K562 (cell line): ENCODE measurements around the gene UPF1. TPM values are rescaled to one million over a fixed set of nuclear protein-coding genes. Genes with fewer than 3 reads are reported as not detected.

Experiments
- ATAC-seq: fragments of 200-7000 bp; cut with Tn5 transposase; 3 replicates; pipeline ENCODE4 v1.9.1; 2020; ENCODE audit warnings: moderate library complexity
- BruUV-seq: library from RNA; stranded (reverse); fragments of 400-500 nt; replicated peaks from 2 replicates; lab custom pipeline; 2021; lab: Mats Ljungman, UMichigan
- CTCF ChIA-PET: fragments of 300-600 bp; formaldehyde crosslinking; extraction: SDS; loops from one replicate; lab custom pipeline; 2021; ENCODE audit warnings: low intra/inter-chr PET ratio; lab: Yijun Ruan, JAX
- POLR2A ChIA-PET: fragments of 300-600, 350-650 bp; sonication (Branson Sonifier 250); formaldehyde crosslinking; extraction: SDS; loops from one replicate; lab custom pipeline; 2021; ENCODE audit warnings: antibody characterized with exemption, inconsistent platforms; lab: Yijun Ruan, JAX
- DNase-seq, 4 experiments: peaks; one replicate each; pipeline versions ENCODE4 v3.0.0 to v3.0.0-alpha.2; 2011 to 2018; ENCODE audit warnings: low spot score in 3 of 4, mixed read lengths in 3 of 4; ENCODE audit errors: extremely low read depth in 1 of 4
- FAIRE-seq: peaks from 2 replicates; lab custom pipeline; 2011; peaks lifted over from hg19 to GRCh38; lab: Jason Lieb, UNC
- H2AFZ ChIP-seq: 2 replicates; pipeline ENCODE4 v1.6.0; 2011; ENCODE audit warnings: low read depth, low read length, control low read depth, inconsistent platforms
- H3K27ac ChIP-seq: fragments of 200-600 bp; 3 replicates; pipeline ENCODE4 v1.8.0; 2011; ENCODE audit warnings: low read depth, mild to moderate bottlenecking, control low read depth, inconsistent platforms, low read length, moderate library complexity, mixed read lengths; ENCODE audit errors: extremely low read depth
- H3K27me3 ChIP-seq, 2 experiments: fragments of 300-600 bp in 1 of 2; 2 replicates in 1 of 2; 3 replicates in 1 of 2; pipeline versions ENCODE4 v1.6.0 to v1.8.0; 2011; ENCODE audit warnings: inconsistent platforms in 2 of 2, low read length in 2 of 2, mild to moderate bottlenecking in 1 of 2, mixed read lengths in 1 of 2, moderate library complexity in 1 of 2; ENCODE audit not compliant: control insufficient read depth in 2 of 2, insufficient read depth in 2 of 2
- H3K36me3 ChIP-seq: fragments of 300-600 bp; 3 replicates; pipeline ENCODE4 v1.8.0; 2011; ENCODE audit warnings: mild to moderate bottlenecking, low read length, inconsistent platforms; ENCODE audit not compliant: control insufficient read depth, insufficient read depth
- H3K4me1 ChIP-seq, 2 experiments: fragments of 200-600 bp in 1 of 2; replicated peaks in 1 of 2; 2 replicates in 1 of 2; 3 replicates in 1 of 2; pipeline versions ENCODE4 v1.5.1 to v1.8.0; 2011; ENCODE audit warnings: inconsistent platforms in 2 of 2, low read length in 2 of 2, mild to moderate bottlenecking in 1 of 2, mixed read lengths in 1 of 2, moderate library complexity in 1 of 2; ENCODE audit not compliant: control insufficient read depth in 2 of 2, insufficient read depth in 2 of 2
- H3K4me2 ChIP-seq: 2 replicates; pipeline ENCODE4 v1.6.1; 2011; ENCODE audit warnings: low read length, control low read depth, inconsistent platforms, mixed read lengths; ENCODE audit not compliant: insufficient read depth
- H3K4me3 ChIP-seq: fragments of 200-600 bp; sonication (generic), shearing (Covaris generic); 2 replicates; pipeline ENCODE4 v1.5.1; 2016; ENCODE audit warnings: control low read depth, inconsistent platforms
- H3K79me2 ChIP-seq: fragments of 200-600 bp; 3 replicates; pipeline ENCODE4 v1.8.0; 2011; ENCODE audit warnings: low read length, inconsistent platforms; ENCODE audit not compliant: control insufficient read depth, insufficient read depth
- H3K9ac ChIP-seq, 2 experiments: 2 replicates each; pipeline versions ENCODE4 v1.6.0 to v1.6.1; 2011; ENCODE audit warnings: low read depth in 2 of 2, low read length in 2 of 2, control low read depth in 1 of 2, inconsistent platforms in 1 of 2, mild to moderate bottlenecking in 1 of 2, mixed read lengths in 1 of 2; ENCODE audit not compliant: insufficient read depth in 1 of 2
- H3K9me1 ChIP-seq: one replicate; pipeline ENCODE4 v1.6.0; 2011; ENCODE audit warnings: inconsistent platforms, mild to moderate bottlenecking, low read length, moderate library complexity; ENCODE audit not compliant: control insufficient read depth, insufficient read depth
- H3K9me3 ChIP-seq: replicated peaks from 2 replicates; pipeline ENCODE4 v1.5.1; 2011; ENCODE audit warnings: low read depth, low read length, inconsistent platforms; ENCODE audit not compliant: control insufficient read depth, insufficient read depth
- H4K20me1 ChIP-seq: replicated peaks from 2 replicates; pipeline ENCODE4 v1.6.1; 2011; ENCODE audit warnings: low read length, inconsistent platforms, mixed read lengths; ENCODE audit not compliant: control insufficient read depth, insufficient read depth
- BDP1 ChIP-seq: IDR thresholded peaks from 3 replicates; pipeline ENCODE4 v1.6.1; 2011; ENCODE audit not compliant: insufficient read length, insufficient read depth
- FOXP1 ChIP-seq: sonication (generic); formaldehyde crosslinking; IDR thresholded peaks from 2 replicates; pipeline ENCODE4 v1.8.0; 2022; ENCODE audit warnings: mild to moderate bottlenecking, missing genetic modification reagents
- GTF2A2 ChIP-seq: IDR thresholded peaks from 2 replicates; pipeline ENCODE4 v1.6.1; 2016; ENCODE audit warnings: mild to moderate bottlenecking, missing genetic modification characterization, missing compliant biosample characterization
- GTF2F1 ChIP-seq: IDR thresholded peaks from 2 replicates; pipeline ENCODE4 v1.6.1; 2011; ENCODE audit warnings: low read depth, low read length, improper control_type of control experiment
- HMG20B ChIP-seq: fragments of 250-450 bp; sonication (Bioruptor Pico); IDR thresholded peaks from 2 replicates; pipeline ENCODE4 v1.5.0; 2021; ENCODE audit warnings: mild to moderate bottlenecking
- KHSRP ChIP-seq: fragments of 450-650 bp; IDR thresholded peaks from 2 replicates; pipeline ENCODE4 v1.6.1; 2017
- LEF1 ChIP-seq: fragments of 450-650 bp; IDR thresholded peaks from 2 replicates; pipeline ENCODE4 v1.6.1; 2016; ENCODE audit warnings: mild to moderate bottlenecking
- POLR2G ChIP-seq: fragments of 200-400 bp; formaldehyde crosslinking; IDR thresholded peaks from 2 replicates; pipeline ENCODE4 v1.6.1; 2017; ENCODE audit warnings: low read depth, mild to moderate bottlenecking, antibody characterized with exemption, low read length, moderate library complexity
- RBM22 ChIP-seq: fragments of 200-400 bp; formaldehyde crosslinking; IDR thresholded peaks from 2 replicates; pipeline ENCODE4 v1.6.1; 2018; ENCODE audit warnings: low read length, low read depth; ENCODE audit not compliant: poor library complexity, severe bottlenecking
- RNF2 ChIP-seq: sonication (generic); IDR thresholded peaks from 2 replicates; pipeline ENCODE4 v1.6.1; 2016
- TCF7L2 ChIP-seq: fragments of 150-350 bp; IDR thresholded peaks from 2 replicates; pipeline ENCODE4 v1.6.1; 2016; ENCODE audit warnings: low read depth, mild to moderate bottlenecking, low read length, moderate library complexity
- TEAD2 ChIP-seq: fragments of 450-650 bp; IDR thresholded peaks from 2 replicates; pipeline ENCODE4 v1.6.1; 2016; ENCODE audit warnings: missing genetic modification characterization, control low read depth, missing compliant biosample characterization
- ZNF175 ChIP-seq: fragments of 200-800 bp; sonication (Bioruptor generic); IDR thresholded peaks from 2 replicates; pipeline ENCODE4 v1.6.1; 2016; ENCODE audit warnings: low read depth, mild to moderate bottlenecking, missing genetic modification characterization, missing compliant biosample characterization
- WGBS: fragments of 100-300 bp; shearing (Covaris generic); methylation state at CpG from one replicate; pipeline ENCODE4 v1.1.6; 2016; ENCODE audit warnings: low coverage, mixed read lengths; ENCODE audit not compliant: insufficient coverage; ENCODE audit errors: missing lambda C conversion rate; 5-methylcytosine and 5-hydroxymethylcytosine counted together
- in situ Hi-C: fragments of 300-500 bp; cut with MboI; formaldehyde crosslinking; loops from 4 replicates; pipeline ENCODE4 v1.15.0; 2018; ENCODE audit warnings: inconsistent platforms, mixed read lengths
- intact Hi-C: fragments of 100-400 bp; cut with micrococcal nuclease; formaldehyde crosslinking; loops from 2 replicates; pipeline ENCODE4 v1.14.2; 2022
- polyA plus RNA-seq, 8 experiments: library from polyadenylated mRNA; depleted of rRNA in 4 of 8; stranded (reverse) in 5 of 8; unstranded in 3 of 8; fragments of >200 nt; fragmentation: Nextera tagmentation in 2 of 8; fragmentation: Illumina TruSeq in 1 of 8; extraction: Ambion mirVana in 2 of 8; extraction: Trizol in 1 of 8; gene quantifications; 2 replicates each; pipeline versions ENCODE4 v1.2.1 to v1.2.3, GENCODE V29; 2011 to 2014; ENCODE audit warnings: inconsistent platforms in 1 of 8, missing spikeins in 1 of 8
- total RNA-seq, 7 experiments: library from RNA; depleted of rRNA in 6 of 7; stranded (reverse); fragments of >200 nt in 6 of 7; fragmentation: Illumina TruSeq in 2 of 7; extraction: Trizol in 2 of 7; gene quantifications; 2 replicates each; pipeline versions ENCODE4 v1.2.1 to v1.2.3, GENCODE V29; 2011 to 2021; ENCODE audit warnings: low replicate concordance in 1 of 7
- TF ChIP-seq, protein P1 (sequence below): fragments of 450-650 bp; formaldehyde crosslinking; IDR thresholded peaks from 2 replicates; pipeline ENCODE4 v1.4.0; 2022; ENCODE audit warnings: mild to moderate bottlenecking, moderate library complexity
- TF ChIP-seq, protein P2 (sequence below): sonication (generic); formaldehyde crosslinking; IDR thresholded peaks from 2 replicates; pipeline ENCODE4 v1.8.1; 2023; ENCODE audit warnings: mild to moderate bottlenecking, missing genetic modification reagents
- TF ChIP-seq, protein P3 (sequence below): fragments of 250-450 bp; sonication (Bioruptor Pico); IDR thresholded peaks from 2 replicates; pipeline ENCODE4 v1.8.0; 2022; ENCODE audit warnings: moderate library complexity, mild to moderate bottlenecking, inconsistent platforms

Gene UPF1
- total and polyA plus RNA-seq, 9 of the 15 experiments (the other 6 are each of a cell fraction or from before 2014, with no cell fraction given): 0.34 to 103 (median 27.9) TPM

DNA sequence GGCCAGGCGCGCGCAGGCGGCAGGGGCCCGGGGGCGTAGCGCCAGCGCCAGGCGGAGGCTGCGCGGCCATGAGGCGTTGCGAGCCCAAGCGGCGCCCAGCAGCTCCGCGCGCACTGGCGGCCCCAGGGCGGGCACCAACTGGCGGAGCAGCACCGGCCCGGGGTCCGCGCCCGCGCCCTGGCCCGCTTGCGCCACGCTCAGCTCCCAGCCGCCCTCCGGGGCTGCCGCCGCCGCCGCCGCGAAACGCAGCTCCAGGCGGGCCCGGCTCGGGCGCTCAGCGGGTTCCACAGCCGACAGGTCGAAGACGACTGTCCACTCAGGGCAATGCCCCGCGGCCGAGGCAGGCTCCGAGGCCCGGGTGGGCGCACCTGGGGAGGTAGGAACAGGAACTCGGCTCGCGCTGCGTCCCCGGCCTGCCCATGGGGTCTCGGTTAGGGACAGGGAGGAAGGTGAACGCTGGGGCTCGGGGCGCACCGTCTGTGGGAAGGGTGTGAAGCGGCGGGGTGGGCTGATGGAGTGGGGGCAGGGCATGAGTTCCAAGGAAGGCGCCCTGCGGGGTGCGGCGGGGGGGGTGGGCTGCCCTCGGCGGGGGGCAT, 37.4 kb downstream of the UPF1 start:
- Histone ChIP-seq H3K27me3 (no peaks in the 10 kb centered on the region), H2AFZ (no peak overlapping the region), H3K4me3 (no peak overlapping the region), H3K9ac (no peak overlapping the region), H3K79me2 (no peaks in the 10 kb centered on the region)
- no peak for FAIRE-seq
- in situ Hi-C loops: no loop called here
- TF ChIP-seq KHSRP (no peak), HMG20B (no peak), ZNF175 (CRISPR knock-in tag) (no peak), GTF2F1 (no peak), POLR2G (peak; percentile 18; the same call in 1 of the 2 replicates), RNF2 (no peak), TCF7L2 (no peak), GTF2A2 (tag) (no peak), FOXP1 (no peak), TEAD2 (tag) (no peak), BDP1 (no peak), RBM22 (peak; percentile 60), LEF1 (no peak)
- TF ChIP-seq, protein P1, sequence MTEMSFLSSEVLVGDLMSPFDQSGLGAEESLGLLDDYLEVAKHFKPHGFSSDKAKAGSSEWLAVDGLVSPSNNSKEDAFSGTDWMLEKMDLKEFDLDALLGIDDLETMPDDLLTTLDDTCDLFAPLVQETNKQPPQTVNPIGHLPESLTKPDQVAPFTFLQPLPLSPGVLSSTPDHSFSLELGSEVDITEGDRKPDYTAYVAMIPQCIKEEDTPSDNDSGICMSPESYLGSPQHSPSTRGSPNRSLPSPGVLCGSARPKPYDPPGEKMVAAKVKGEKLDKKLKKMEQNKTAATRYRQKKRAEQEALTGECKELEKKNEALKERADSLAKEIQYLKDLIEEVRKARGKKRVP: no peak
- TF ChIP-seq, protein P2, sequence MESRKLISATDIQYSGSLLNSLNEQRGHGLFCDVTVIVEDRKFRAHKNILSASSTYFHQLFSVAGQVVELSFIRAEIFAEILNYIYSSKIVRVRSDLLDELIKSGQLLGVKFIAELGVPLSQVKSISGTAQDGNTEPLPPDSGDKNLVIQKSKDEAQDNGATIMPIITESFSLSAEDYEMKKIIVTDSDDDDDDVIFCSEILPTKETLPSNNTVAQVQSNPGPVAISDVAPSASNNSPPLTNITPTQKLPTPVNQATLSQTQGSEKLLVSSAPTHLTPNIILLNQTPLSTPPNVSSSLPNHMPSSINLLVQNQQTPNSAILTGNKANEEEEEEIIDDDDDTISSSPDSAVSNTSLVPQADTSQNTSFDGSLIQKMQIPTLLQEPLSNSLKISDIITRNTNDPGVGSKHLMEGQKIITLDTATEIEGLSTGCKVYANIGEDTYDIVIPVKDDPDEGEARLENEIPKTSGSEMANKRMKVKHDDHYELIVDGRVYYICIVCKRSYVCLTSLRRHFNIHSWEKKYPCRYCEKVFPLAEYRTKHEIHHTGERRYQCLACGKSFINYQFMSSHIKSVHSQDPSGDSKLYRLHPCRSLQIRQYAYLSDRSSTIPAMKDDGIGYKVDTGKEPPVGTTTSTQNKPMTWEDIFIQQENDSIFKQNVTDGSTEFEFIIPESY: 0 out of 2 replicates have a peak, but pooled peaks have one; percentile 48
- TF ChIP-seq, protein P3, sequence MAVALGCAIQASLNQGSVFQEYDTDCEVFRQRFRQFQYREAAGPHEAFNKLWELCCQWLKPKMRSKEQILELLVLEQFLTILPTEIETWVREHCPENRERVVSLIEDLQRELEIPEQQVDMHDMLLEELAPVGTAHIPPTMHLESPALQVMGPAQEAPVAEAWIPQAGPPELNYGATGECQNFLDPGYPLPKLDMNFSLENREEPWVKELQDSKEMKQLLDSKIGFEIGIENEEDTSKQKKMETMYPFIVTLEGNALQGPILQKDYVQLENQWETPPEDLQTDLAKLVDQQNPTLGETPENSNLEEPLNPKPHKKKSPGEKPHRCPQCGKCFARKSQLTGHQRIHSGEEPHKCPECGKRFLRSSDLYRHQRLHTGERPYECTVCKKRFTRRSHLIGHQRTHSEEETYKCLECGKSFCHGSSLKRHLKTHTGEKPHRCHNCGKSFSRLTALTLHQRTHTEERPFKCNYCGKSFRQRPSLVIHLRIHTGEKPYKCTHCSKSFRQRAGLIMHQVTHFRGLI (CRISPR knock-in tag): no peak
- TF ChIP-seq, all 486 proteins: peak for 3
- DNase-seq (no peak), ATAC-seq (no peak)
- POLR2A ChIA-PET: interaction anchor here (0.7 to 0.8 kb wide), 2 partner anchors 8 to 15 kb away, joined by 3 read pairs; no protein-coding TSS in a partner anchor
- 0 out of 2 replicates have a peak, but pooled peaks cover 6% of the 10 kb centered on the region for H4K20me1 ChIP-seq
- no TSS peak for BruUV-seq
- peaks cover 3% of the 10 kb centered on the region for H3K9me1 ChIP-seq
- intact Hi-C loops: loop anchor here (5.0 kb wide), 1 partner anchor 97 kb away; no protein-coding TSS in a partner anchor
- WGBS: 96% methylated on average over 10 of the region's 71 CpGs
- H3K4me2 ChIP-seq: no peak overlapping the region
- H3K4me1 ChIP-seq: peaks cover 8 to 55% of the 10 kb centered on the region in 2 experiments
- no peaks in the 10 kb centered on the region for H3K9me3 ChIP-seq
- H3K36me3 ChIP-seq: peaks cover 42% of the 10 kb centered on the region; the same call in 2 of the 3 replicates
- CTCF ChIA-PET: no interaction called here
- no peak overlapping the region for H3K27ac ChIP-seq
